NT2/D1 (cell line): ENCODE results near the gene CERKL.

Experiments
- SUZ12 ChIP-seq: IDR thresholded peaks from 2 replicates; pipeline ENCODE4 v1.6.1; 2011; ENCODE audit not compliant: insufficient read length, insufficient read depth; ENCODE audit errors: extremely low read depth
- YY1 ChIP-seq: IDR thresholded peaks from 2 replicates; pipeline ENCODE4 v1.6.1; 2011; ENCODE audit not compliant: insufficient read length, insufficient read depth
- ZNF274 ChIP-seq: IDR thresholded peaks from 2 replicates; pipeline ENCODE4 v1.6.1; 2011; ENCODE audit warnings: mild to moderate bottlenecking, low read depth, low read length

DNA sequence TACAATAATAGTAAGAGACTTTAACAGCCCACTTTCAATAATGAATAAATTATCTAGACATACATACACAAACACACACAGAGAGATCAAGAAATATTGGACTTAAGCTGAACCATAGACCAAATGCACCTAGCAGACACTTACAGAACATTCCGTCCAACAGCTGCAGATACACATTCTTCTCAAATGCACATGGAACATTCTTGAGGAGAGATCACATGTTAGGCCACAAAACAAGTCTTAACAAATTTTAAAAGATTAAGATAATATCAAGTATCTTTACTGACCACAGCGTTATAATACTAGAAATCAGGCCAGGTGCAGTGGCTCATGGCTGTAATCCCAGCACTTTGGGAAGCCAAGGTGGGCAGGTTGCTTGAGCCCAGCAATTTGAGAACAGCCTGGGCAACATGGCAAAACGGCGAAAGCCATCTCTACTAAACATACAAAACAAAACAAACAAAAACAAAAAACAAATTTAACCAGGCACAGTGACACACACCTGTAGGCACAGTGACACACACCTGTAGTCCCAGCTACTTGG is 7.4 kb downstream of the CERKL start:
- TF ChIP-seq ZNF274 (no peak), YY1 (no peak), SUZ12 (no peak)
